ENCODE data around the gene TEFM. TPM values are rescaled to one million over a fixed set of nuclear protein-coding genes. Genes with fewer than 3 reads are reported as not detected.

Gene TEFM
- total RNA-seq, 1 experiment from 2014 or later: 13.0 TPM

GRCh38 chr17:30921544-30922196, 15.6 kb upstream of the TEFM start, which contains the start of gene ADAP2:
Gene ADAP2 (plus strand): TSS chr17:30921945. CDS start chr17:30922015, 70 bp downstream.
- in situ Hi-C loops (cut with HindIII; ENCODE audit: low pct_unique_long_range_greater_than_20kb, low sequenced_read_pairs): no loop called here
- ATAC-seq (peak; percentile 87), DNase-seq (ENCODE audit: low read depth, low spot score) (no peak)
- ChIA-PET CTCF (no interaction called here), POLR2A (interaction anchor here (0.6 to 1.0 kb wide), 2 partner anchors 10 to 394 kb away, joined by 3 to 6 read pairs; no protein-coding TSS in a partner anchor)
- no peak for TF ChIP-seq POLR2AphosphoS5 (IDR thresholded peaks at IDR 0.05; ENCODE audit: low read depth, low read length)
- no peak for TF ChIP-seq CTCF (IDR thresholded peaks at IDR 0.05)
- no peak for TF ChIP-seq SIN3A (IDR thresholded peaks at IDR 0.05; ENCODE audit: borderline replicate concordance, insufficient read depth, low read depth, low read length)
- TF ChIP-seq TCF7L2 (IDR thresholded peaks at IDR 0.05; ENCODE audit: low read depth, low read length): no peak
- TF ChIP-seq, protein P1, sequence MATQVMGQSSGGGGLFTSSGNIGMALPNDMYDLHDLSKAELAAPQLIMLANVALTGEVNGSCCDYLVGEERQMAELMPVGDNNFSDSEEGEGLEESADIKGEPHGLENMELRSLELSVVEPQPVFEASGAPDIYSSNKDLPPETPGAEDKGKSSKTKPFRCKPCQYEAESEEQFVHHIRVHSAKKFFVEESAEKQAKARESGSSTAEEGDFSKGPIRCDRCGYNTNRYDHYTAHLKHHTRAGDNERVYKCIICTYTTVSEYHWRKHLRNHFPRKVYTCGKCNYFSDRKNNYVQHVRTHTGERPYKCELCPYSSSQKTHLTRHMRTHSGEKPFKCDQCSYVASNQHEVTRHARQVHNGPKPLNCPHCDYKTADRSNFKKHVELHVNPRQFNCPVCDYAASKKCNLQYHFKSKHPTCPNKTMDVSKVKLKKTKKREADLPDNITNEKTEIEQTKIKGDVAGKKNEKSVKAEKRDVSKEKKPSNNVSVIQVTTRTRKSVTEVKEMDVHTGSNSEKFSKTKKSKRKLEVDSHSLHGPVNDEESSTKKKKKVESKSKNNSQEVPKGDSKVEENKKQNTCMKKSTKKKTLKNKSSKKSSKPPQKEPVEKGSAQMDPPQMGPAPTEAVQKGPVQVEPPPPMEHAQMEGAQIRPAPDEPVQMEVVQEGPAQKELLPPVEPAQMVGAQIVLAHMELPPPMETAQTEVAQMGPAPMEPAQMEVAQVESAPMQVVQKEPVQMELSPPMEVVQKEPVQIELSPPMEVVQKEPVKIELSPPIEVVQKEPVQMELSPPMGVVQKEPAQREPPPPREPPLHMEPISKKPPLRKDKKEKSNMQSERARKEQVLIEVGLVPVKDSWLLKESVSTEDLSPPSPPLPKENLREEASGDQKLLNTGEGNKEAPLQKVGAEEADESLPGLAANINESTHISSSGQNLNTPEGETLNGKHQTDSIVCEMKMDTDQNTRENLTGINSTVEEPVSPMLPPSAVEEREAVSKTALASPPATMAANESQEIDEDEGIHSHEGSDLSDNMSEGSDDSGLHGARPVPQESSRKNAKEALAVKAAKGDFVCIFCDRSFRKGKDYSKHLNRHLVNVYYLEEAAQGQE (IDR thresholded peaks at IDR 0.05; ENCODE audit: insufficient read depth in 1 of 2, low read depth in 2 of 2, low read length in 1 of 2): no peak
- peaks cover 9% of the 10 kb centered on the region for H3K27me3 ChIP-seq (ENCODE audit: control insufficient read depth, insufficient read depth, low read length)
- H3K4me1 ChIP-seq (ENCODE audit: control insufficient read depth, insufficient read depth, low read length): peaks cover 5% of the 10 kb centered on the region; the same call in 1 of the 2 replicates
- no TSS peak for BruUV-seq (replicated peaks)
- intact Hi-C loops (cut with micrococcal nuclease; ENCODE audit: unreplicated experiment): no loop called here
- no peak within 1 kb of the TSS for H3K27ac ChIP-seq (ENCODE audit: low read length)
- no peaks in the 10 kb centered on the region for H3K9me3 ChIP-seq (ENCODE audit: control insufficient read depth, insufficient read depth, low read depth, low read length)
- no peaks in the 10 kb centered on the region for H3K36me3 ChIP-seq (ENCODE audit: control insufficient read depth, insufficient read depth, low read length)
- peak within 1 kb of the TSS; percentile 43 to 53 for H3K4me3 ChIP-seq (ENCODE audit: low read depth in 2 of 2, low read length in 2 of 2)

DNA sequence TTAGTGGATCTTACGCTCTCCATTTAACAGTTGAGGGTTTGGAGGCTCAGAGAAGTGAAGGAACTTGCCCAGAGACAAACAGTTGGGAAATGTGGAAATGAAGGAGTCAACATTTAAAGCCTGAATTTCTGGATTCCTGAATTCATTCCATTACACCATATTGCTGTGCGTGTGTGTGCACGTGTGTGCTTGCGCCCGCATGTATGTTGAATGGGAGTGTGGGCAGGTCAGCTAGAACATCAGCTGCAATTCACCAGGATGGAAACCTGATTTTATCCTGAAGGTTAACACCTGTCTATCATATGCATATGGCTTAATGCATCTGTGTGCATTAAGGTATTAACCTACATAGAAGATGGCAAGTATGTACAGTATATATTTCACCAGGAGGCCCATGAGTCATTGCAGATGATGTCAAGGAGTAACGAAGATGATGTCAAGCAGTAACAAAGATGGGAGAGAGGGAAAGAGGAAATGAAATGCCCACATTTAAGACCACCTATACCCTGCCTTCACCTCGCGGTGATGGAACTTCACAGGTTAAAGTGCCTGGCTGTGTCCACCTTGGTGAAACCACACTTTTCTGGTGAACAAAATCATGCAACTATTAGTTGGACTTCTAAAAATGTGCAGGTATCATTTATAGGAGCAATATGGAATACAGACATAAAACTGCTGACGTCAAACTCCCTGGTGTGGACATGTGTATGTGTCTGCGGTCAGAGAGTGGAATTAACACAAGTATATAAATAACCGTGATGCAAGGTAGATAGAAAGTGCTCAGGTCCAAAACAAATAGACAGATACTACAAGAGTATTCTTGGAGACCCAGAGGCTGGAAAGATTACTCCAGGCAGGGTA, 14.9 kb upstream of the TEFM start:
- TF ChIP-seq POLR2AphosphoS5 (IDR thresholded peaks at IDR 0.05; ENCODE audit: low read depth, low read length): no peak
- no peak for TF ChIP-seq TCF7L2 (IDR thresholded peaks at IDR 0.05; ENCODE audit: low read depth, low read length)
- no peak for TF ChIP-seq SIN3A (IDR thresholded peaks at IDR 0.05; ENCODE audit: borderline replicate concordance, insufficient read depth, low read depth, low read length)
- TF ChIP-seq CTCF (IDR thresholded peaks at IDR 0.05): no peak
- TF ChIP-seq, protein P1 (IDR thresholded peaks at IDR 0.05; ENCODE audit: insufficient read depth in 1 of 2, low read depth in 2 of 2, low read length in 1 of 2): no peak
- H3K27me3 ChIP-seq (ENCODE audit: control insufficient read depth, insufficient read depth, low read length): peaks cover 9% of the 10 kb centered on the region
- no TSS peak for BruUV-seq (replicated peaks)
- DNase-seq (ENCODE audit: low read depth, low spot score): no peak
- ATAC-seq: no peak
- no peaks in the 10 kb centered on the region for H3K9me3 ChIP-seq (ENCODE audit: control insufficient read depth, insufficient read depth, low read depth, low read length)
- ChIA-PET POLR2A (no interaction called here), CTCF (interaction anchor here (0.6 kb wide), 1 partner anchor 28 kb away, joined by 4 read pairs; no protein-coding TSS in a partner anchor)
- in situ Hi-C loops (cut with HindIII; ENCODE audit: low pct_unique_long_range_greater_than_20kb, low sequenced_read_pairs) (no loop called here), intact Hi-C loops (cut with micrococcal nuclease; ENCODE audit: unreplicated experiment) (no loop called here)
- peak overlapping the region; percentile 43 to 53 for H3K4me3 ChIP-seq (ENCODE audit: low read depth in 2 of 2, low read length in 2 of 2)
- H3K36me3 ChIP-seq (ENCODE audit: control insufficient read depth, insufficient read depth, low read length): no peaks in the 10 kb centered on the region
- peaks cover 5% of the 10 kb centered on the region; the same call in 1 of the 2 replicates for H3K4me1 ChIP-seq (ENCODE audit: control insufficient read depth, insufficient read depth, low read length)
- H3K27ac ChIP-seq (ENCODE audit: low read length): no peak overlapping the region

Measured in Panc1 (cell line).